NOMO-1 treated with DMSO at 0.1 percent for 48 hours (cell line): ENCODE data around the gene MALSU1.

Experiments
- DNase-seq: peaks from one replicate; lab custom pipeline; 2025; ENCODE audit not compliant: unreplicated experiment; lab: John Stamatoyannopoulos, UW

Gene MALSU1

GRCh38 chr7:23358152-23358674 is 59.1 kb downstream of the MALSU1 start:
- DNase-seq, result no peak
